GM18519 (cell line): Measurements from ENCODE around the gene PLCXD1.
"Not testable (repeated sequence)": the region's sequence is repeated elsewhere in the genome, so short reads cannot be mapped to it uniquely, and the experiment has no call there.

Experiments
- ATAC-seq: cut with Tn5 transposase; IDR thresholded peaks from one replicate; pipeline ENCODE4 v1.9.1; 2021; ENCODE audit warnings: mild to moderate bottlenecking, moderate library complexity; ENCODE audit not compliant: unreplicated experiment, low FRiP score

PLCXD1 gene

GRCh38 chrX:348461-349117 lies 67.4 kb downstream of the PLCXD1 start:
- ATAC-seq = no peak

- no peak for ATAC-seq
These were observed 68.0 kb downstream of the PLCXD1 start for GRCh38 chrX:349196-349595.

- no peak for ATAC-seq
These were observed 68.5 kb downstream of the PLCXD1 start for GRCh38 chrX:349702-350101.

- ATAC-seq = no peak
These were observed 69.0 kb downstream of the PLCXD1 start for GRCh38 chrX:350148-350533.

GRCh38 chrX:350534-351323 lies 69.5 kb downstream of the PLCXD1 start:
- no peak for ATAC-seq

- not testable (repeated sequence) for ATAC-seq
These were observed 70.1 kb downstream of the PLCXD1 start for GRCh38 chrX:351324-351641.

- no peak for ATAC-seq
These were observed 70.6 kb downstream of the PLCXD1 start for GRCh38 chrX:351736-352135.

- no peak for ATAC-seq
These were observed 71.0 kb downstream of the PLCXD1 start for GRCh38 chrX:352181-352580.

GRCh38 chrX:352582-353314 lies 71.6 kb downstream of the PLCXD1 start:
- ATAC-seq = no peak
